ENCODE measurements around the gene SARS2.
"Not testable (repeated sequence)": the region's sequence is repeated elsewhere in the genome, so short reads cannot be mapped to it uniquely, and the experiment has no call there.

SARS2 gene

GRCh38 chr19:38929929-38930775 is at the start of gene SARS2:
TSS of gene SARS2 (minus strand) at chr19:38930763. CDS start at chr19:38930736, 27 bp downstream.
- peak; percentile 93 for DNase-seq

- DNase-seq = no peak
These were observed 49.2 kb upstream of the SARS2 start for GRCh38 chr19:38979812-38980211.

- no peak for DNase-seq
These were observed 47.7 kb upstream of the SARS2 start for GRCh38 chr19:38978326-38978689.

DNA sequence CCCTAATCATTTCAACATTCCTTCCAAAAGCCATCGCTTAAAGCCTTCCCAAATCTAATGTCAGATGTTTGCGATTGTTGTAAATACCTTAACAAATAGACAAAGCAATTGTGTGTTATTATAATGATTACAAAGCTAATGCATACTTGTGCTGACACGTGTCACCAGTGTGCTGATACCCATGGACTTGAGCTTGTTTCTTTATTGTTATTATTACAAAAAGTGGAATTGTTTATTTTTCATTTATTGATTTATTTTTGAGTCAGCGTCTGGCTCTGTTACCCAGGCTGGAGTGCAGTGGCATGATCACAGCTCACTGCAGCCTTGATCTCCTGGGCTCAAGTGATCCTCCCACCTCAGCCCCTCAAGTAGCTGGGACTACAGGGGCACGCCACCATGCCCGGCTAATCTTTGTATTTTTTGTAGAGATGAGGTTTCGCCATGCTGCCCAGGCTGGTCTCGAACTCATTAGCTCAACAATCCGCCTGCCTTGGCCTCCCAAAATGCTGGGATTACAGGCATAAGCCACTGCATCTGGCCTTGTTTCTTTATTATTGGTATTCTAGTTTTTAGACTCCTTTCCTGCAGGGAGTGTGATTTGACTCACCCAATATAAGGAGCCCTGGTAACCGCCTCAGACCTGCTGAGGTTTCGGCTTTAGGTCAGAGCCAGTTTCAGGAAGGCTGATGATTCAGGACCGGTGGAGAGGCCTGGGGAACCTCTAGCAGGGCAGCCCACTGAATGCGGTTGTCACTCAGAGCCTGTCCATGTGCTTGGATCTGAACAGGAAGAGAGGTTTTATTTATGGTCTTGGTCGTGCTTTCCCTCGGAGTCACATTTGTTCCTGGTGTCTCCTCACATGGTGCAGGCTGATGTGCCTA is 47.1 kb upstream of the SARS2 start:
- peak; percentile 84 for DNase-seq

DNA sequence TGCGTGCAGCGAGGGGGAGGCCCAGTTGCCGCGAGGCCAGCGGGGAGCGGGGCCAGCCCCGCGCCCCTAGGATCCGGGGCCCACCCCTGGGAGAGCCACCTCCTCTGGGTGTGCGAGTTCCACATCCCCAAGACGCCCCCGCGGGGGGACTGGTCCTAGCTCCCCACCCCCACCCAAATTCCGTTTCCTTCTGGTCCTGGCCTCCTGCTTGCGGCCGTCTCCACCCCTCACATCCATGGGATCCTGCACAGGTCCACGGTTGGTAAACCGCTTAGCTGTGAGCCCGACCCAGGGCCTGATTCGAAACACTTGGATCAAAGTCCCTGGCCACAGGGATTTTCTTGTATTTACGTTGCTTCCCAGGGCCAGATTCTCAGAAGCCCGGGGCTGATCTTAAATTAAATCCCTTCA is 45.3 kb upstream of the SARS2 start:
- DNase-seq = no peak

- DNase-seq = no peak
These were observed 44.8 kb upstream of the SARS2 start, which contains the start of gene FBXO17 for GRCh38 chr19:38975214-38975860. TSS of gene FBXO17 (minus strand) at chr19:38975742. CDS start at chr19:38950319, 25,423 bp downstream.

DNA sequence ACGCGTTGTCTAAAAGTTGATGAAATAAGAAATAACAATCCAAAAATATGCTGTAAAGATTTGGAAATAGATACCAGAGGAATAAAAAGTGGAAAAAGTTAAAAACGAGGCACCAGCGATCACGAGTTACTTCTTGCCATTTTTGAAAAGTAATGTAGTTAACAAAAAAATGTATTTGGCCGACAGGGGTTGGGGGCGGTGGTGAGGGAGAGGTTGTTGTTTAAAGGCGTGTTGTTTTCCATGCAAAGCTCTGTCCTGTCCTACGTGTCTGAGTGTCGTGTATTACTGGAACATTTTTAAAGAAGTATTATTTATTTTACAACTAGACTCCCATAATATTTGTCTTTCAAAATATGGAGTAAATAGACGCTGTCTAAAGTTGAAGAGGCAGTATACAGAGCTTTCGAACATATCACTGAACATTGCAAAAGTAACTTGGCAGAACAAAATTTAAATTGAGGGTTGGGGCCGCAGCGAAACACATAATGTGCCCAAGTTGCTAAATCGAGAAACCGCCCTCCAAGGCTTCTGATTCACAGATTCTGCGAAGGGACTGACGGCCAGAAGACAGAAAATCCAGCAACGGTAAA is 44.2 kb upstream of the SARS2 start:
- no peak for DNase-seq

DNA sequence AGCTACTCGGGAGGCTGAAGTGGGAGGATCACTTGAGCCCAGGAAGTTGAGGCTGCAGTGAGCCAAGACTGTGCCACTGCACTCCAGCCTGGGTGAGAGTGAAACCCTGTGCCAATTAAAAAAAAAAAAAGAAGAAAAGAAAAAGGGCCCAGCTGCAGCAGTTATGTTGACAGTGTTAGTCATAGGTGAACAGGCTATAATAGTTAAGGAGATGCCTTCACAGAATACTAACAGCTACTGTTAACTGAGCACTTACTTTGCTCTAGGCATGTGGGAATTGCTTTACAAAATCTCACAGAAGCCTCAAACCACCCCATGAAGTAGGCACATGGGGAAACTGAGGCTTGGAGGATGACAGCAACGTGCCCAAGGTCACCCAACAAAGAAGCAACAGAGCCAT is 41.1 kb upstream of the SARS2 start:
- DNase-seq = no peak

- no peak for DNase-seq
These were observed 40.3 kb upstream of the SARS2 start for GRCh38 chr19:38970664-38971532.

- DNase-seq = not testable (repeated sequence)
These were observed 35.6 kb upstream of the SARS2 start for GRCh38 chr19:38966149-38966548.

- DNase-seq = no peak
These were observed 34.2 kb upstream of the SARS2 start for GRCh38 chr19:38964738-38965137.

DNA sequence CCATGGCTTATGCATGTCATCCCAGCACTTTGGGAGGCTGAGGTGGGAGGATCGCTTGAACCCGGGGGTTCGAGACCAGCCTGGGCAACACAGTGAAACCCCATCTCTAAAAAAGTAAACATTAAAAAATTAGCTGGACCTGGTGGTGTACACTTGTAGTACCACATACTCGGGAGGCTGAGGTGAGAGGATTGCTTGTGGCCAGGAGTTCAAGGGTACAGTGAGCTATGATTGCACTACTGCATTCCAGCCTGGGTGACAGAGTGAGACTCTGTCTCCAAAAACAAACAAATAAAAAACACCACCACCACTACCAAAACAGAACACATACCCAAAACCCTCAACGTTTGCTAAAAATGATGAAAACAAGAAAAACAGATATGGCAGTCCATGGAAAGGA is 29.1 kb upstream of the SARS2 start:
- DNase-seq = no peak

DNA sequence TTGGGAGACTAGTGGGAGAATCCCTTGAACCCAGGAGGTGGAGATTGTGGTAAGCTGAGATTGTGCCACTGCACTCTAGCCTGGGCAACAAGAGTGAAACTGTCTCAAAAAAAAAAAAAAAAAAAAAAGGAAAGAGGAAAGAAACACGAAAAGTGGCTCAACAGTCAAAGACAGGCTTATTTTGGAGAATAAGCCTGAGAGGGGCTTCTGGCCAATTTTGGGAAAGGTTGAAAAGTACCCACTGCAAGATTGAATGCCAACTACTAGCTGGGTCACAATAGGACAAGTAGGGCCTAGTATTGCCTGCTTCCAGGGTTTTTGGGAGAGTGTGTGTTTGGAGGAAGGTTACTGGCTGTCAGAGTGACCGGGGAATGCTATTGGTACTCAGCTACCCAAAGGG is 27.7 kb upstream of the SARS2 start:
- DNase-seq = no peak

DNA sequence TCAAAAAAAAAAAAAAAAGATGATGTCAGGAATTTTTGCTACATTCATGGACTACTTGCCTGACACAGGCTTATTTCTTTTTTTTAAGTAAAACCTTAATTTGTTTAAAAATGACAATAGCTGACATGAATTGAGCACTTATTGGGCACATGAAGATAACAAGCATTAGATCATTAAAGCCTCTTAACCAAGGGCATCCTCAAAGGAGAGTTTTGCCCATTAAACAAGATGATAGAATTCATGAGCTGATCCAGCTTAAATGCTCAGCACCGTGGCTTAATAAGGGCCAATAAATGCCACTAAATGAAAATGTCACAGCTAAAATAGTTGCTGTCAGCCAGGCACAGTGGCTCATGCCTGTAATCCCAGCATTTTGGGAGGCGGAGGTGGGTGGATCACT is 25.7 kb upstream of the SARS2 start:
- DNase-seq = no peak

GRCh38 chr19:38953677-38954076 is 23.1 kb upstream of the SARS2 start:
- no peak for DNase-seq

DNA sequence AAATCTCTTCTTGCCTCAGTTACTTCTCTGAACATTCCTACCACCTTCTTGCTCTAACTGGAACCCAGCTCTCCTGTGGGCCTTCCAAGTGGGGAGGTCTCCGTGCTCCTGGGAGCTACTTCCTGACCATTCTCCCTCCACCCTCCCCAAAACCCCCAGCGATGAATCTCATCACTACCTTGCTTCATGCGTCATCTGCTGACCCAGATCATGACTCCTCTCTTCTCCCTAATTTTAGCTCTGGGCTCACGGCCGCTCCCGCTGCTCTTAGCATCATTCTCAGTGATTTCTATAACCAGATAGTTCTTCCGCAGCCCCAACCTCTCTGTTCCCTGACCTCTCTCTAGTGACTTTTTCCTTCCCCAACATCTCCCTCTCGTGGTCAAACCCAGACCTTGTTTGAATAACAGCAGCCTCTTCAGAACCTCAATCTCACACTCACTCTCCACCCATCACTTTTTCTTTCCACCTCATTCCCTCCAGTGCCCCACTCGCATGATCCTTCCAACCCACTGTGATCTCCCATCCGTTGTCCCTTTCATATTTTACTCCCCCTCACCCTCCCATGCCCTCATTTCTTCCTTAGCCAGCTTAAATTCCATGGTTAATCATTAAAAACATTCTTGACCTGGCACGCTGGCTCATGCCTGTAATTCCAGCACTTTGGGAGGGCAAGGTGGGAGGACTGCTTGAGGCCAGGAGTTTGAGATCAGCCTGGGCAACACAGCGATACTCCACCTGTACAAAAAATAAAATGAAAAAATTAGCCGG is 22.0 kb upstream of the SARS2 start:
- DNase-seq = peak; percentile 42

DNA sequence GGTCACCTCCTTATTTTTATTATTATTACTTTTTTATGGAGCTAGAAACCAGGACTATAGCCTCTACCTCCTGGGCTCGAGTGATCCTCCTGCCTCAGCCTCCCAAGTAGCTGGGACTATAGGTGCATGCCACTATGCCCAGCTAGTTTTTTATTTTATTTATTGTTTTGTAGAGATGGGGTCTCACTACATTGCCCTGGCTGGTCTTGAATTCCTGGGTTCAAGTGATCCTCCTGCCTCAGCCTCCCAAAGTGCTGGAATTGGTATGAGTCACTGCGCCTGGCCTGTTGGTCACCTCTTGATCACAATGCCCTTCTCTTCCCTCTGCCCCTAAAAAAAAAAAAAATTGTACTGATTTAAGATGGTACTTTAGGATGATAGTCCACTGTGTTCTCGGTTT is 20.6 kb upstream of the SARS2 start:
- no peak for DNase-seq

DNA sequence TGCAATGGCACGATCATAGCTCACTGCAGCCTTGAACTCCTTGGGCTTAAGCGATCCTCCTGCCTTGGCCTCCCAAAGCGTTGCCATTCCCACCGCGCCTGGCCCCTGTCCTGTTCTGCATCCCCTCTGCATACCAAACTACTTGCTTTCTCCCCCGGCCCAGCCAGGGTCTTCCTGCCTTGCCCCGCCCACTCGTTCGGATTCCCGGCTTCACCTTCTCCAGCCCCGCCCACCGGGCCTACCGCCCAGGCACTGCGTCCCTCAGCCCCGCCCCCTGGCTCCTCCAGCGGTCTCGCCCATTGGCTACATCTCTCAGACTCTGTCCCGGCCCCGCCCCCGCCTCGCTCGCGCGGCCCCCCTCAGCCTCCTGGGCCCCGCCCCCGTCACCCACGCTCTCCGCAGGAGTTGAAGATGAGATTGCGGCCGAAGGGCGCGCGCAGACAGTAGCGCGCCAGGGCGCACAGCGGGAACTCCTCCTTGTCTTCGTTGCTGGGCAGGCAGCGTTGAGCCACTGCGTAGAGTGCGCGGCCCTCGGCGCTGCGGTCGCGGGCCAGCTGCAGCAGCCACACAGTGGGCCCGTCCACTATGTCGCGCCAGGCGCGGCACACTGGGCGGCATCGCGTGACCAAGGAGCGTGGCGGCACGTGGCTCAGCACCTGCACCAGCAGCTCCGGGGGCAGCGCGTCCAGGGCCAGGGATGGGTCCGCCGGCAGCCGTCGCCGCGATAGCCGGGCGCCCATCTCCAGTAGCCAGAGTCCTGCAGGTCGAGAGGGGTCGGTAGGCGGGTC is 19.2 kb upstream of the SARS2 start:
- peak; percentile 94 for DNase-seq

DNA sequence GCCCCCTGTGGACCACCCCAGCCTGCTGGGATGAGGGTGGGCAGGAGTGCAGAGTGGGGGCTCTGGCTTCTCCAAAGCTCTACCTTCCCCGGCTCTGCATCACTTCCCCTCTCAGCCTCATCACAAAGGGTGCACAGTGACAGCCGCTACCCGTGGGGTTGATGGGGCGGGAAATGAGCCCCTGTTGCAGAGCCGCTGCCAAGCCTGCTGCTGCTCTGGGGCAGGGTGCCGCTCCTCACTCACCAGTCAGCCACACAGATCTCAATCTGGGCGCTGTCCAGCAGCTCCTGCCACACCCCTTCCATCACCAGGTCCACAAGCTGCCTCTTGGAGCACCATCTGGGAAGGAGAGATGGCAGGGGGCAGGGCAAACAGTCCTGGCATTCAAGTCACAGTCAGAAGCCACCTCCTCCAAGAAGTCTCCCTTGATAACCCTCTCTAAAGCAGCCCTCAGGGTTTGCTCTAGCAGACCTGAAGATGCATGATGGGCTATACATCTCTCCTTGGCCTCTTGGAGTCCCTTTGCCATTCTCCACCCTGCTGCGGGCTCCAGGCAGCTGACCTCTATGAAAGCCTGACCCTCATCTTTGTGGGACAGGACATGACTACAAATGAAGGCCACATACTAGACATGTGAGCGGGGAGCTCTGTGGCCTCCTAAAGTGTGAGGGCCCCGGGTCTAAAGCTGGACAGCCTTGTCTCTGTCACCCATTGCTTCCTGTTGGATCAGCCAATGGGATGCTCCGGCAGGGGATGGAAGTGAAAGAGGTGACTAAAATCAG is 15.9 kb upstream of the SARS2 start:
- no peak for DNase-seq

Measured in activated CD4-positive, alpha-beta T cell treated with anti-CD3 and anti-CD28 coated beads for 48 hours (primary cell).